Posterior vena cava (tissue), 2 donors: ENCODE data around the gene TMED8. TPM values are rescaled to one million over a fixed set of nuclear protein-coding genes. Genes with fewer than 3 reads are reported as not detected.
"Not testable (repeated sequence)": the region's sequence is repeated elsewhere in the genome, so short reads cannot be mapped to it uniquely, and the experiment has no call there.

Source experiments
- DNase-seq: peaks from one replicate; pipeline ENCODE4 v3.0.0-alpha.2; 2020; ENCODE audit warnings: low spot score
- intact Hi-C, 2 donors: fragments of 100-400 bp; cut with DNase I; formaldehyde crosslinking; loops; one replicate each; pipeline versions ENCODE4 v1.14.1 to v1.14.2; 2022 to 2023
- total RNA-seq, 2 donors: library from RNA; stranded (reverse); fragmentation: NEBNext Ultra II Directional; extraction: Animal tissue kit (Norgen Biotek cat#: 25700); gene quantifications; one replicate each; pipeline ENCODE4 v1.2.1, GENCODE V29; 2021
- donor health status: DM: yes; HTN: yes; CAD: no.
- donor health status: DM: yes; HTN: yes; CAD: no.

TMED8 gene
- total RNA-seq, 2 donors from 2014 or later = 11.2 to 13.3 TPM

DNA sequence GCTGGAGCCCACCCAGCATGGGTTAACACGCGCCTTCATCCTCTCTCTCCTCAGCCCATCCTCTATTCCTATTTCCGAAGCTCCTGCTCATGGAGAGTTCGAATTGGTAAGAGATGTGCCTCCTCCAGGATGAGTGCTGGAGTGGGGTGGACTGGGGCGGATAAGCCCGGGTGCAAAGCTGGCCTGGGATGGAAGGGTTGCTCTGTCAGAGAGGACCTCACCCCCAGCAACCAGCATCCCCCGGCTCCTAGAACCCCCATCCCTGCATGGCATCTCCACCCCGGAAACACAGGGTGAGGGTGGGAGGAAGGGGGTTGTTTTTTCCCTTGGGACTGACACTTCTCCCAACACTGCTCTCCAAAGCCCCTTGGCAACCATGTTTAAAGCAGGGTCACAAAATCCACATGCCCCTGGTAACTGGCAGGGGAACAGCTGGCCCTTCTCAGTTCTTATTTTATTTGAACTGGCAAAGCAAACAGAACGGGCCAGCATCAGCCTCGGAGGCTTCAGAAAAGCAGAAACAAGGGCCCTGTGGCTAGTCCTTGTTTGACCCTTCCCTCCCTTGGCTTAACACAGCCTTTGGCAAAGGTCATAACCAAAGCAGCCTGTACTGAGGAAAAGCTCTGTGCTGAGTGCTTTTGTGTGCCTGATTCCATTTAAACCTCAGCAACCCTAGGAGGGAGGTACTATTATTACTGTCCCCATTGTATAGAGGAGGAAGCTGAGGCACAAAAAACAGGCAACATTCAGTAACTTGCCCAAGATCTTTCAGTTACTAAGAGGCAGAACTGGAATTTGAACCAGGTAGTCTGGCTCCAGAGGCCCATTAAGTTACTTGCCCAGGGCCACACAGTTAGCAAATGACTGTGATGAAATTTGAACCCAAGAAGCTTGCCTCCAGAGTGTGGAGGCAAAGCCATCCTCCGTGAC is 51.8 kb downstream of the TMED8 start:
- DNase-seq = no peak
- intact Hi-C loops = no loop called here

DNA sequence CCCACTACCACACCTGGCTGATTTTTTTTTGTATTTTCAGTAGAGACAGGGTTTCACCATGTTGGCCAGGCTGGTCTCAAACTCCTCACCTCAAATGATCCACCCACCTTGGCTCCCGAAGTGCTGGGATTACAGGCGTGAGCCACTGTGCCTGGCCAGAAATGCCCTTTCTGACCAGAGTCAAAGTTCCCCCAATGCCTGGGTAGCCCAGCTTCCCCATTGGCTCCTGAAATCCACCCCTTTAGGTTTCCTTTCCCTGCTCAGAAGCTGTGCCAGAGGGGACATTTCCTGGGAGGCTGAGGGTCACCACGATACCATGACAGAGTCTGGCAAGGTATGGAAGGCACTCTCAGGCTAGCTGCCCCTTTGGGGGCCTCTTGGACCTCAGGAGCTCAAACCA is 52.6 kb downstream of the TMED8 start:
- no peak for DNase-seq
- intact Hi-C loops = no loop called here

DNA sequence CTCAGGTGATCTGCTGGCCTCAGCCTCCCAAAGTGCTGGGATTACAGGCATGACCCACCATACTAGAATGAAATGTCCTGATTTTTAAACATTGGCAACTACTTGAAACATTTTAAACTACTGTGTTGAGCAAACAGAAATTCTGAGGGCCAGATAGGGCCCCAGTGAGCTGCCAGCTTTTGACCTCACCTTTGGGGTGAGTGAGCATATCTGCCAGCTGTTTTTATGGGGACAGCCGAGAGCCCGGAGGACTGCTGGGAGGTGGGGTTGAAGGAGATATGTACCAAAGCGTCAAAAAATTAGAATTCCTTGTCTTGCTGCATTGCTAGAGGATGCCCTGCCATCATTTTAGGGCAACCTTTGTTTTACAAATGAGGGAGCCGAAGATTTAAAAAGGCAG is 53.3 kb downstream of the TMED8 start:
- DNase-seq = no peak
- intact Hi-C loops = no loop called here

DNA sequence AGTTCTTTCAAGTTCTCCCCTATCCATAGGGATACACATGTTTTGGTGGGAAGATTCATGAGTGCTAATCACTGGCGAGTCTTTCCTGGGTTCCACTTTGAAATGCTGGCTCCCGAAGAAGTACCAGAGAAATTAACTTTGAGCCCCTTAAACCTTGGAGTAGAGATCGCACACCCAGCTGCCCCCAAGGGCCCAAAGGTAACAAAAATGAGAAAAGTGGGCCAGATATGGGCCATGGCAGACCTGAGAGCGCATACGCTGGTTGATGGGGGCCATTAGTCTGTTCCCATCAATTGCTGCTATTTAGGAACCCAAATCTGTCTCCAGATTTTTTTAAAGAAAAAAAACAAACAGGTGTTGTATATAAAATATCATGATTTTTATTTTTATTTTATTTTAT is 53.9 kb downstream of the TMED8 start:
- intact Hi-C loops = no loop called here
- no peak for DNase-seq

DNA sequence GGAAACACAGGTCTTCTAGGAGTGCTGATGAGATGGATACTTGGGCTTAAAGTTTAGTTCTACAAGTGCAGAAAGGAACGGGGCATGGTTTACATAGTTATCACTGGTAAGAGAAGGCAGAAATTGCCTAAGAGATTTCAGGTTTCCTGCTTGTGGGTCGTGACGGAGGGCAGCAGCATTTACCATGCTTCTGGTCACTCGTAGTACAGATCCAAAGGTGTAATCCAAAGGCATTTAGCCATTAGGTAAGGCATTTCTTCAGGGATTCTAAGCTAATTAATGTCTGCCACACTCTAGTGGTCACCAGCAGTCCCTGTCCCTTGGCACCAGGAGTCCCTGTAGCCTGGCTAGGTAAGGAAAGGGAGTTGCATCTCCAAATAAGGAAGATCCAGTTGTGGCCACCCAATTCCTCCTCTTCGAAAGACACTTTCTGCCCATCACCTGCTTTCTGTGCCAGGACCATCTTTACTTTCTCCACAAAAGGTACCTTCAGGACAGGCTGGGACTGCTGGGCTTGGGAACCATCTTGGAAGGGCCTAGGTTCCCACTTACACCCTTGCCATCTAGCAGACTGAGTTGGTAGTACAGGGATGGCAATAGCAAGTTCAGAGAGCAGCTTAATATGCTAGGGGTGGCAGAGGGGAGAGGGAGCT is 54.5 kb downstream of the TMED8 start:
- intact Hi-C loops = no loop called here
- no peak for DNase-seq

DNA sequence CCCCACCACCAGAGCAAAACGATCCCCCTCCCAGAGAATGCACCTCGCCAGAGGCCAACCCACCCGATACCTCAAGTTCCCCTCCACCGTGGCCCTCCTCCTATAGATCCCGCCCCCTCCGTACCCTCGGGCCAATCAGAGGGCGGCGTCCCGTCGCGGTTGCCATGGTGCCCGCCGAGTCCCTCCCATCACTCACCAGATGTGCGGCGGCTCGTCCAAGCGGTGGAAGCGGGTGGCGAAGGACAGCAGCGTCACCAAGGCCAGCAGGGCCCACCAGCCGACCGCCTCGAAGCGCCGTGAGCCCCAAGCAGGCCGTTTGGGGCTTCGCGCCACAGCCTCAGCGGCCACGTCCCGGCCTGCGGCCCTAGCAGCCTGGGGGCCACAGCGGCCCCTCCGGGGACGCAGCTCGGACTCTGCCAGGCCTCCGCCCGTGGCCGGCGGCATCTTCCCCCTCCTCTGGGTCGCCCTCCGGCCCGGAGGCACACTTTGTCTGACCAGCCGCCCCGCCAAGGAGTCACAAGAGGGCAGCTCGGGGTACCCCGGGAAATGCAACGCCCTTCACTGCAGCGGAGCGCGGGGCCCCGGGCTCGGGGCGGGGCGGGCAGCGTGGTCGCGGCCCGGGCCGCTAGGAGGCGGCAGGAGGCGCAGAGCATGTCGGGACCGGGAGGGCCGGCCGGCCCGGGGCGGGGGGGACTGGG is 56.5 kb downstream of the TMED8 start, which contains the start of gene POMT2:
Gene POMT2 (minus strand): TSS at position 646 of the 698 bp plus-strand sequence. CDS start 202 bp downstream, at position 444.
- peak; percentile 98 for DNase-seq
- intact Hi-C loops = no loop called here

DNA sequence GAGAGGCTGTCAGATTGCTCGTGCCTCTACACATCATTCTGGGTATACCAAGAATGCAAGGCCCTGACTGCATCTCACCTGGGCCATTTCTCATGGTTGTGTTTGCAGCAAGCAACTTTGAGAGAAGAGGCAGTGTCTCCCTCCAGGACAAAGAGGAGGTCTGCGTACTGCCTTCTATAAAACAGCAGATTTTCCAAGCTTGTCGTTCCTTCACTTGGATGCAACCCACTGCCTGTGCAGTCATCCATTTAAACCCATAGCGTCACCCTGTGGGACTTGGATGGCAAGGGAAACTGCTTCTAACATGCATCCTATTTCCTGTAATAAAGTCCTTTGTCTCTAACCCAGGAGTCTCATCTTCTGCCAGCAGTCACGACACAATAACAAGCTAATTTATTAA is 57.5 kb downstream of the TMED8 start:
- no peak for DNase-seq
- intact Hi-C loops = loop anchor here (5.0 to 10.0 kb wide), 3 partner anchors 165 to 445 kb away; no protein-coding TSS in a partner anchor

DNA sequence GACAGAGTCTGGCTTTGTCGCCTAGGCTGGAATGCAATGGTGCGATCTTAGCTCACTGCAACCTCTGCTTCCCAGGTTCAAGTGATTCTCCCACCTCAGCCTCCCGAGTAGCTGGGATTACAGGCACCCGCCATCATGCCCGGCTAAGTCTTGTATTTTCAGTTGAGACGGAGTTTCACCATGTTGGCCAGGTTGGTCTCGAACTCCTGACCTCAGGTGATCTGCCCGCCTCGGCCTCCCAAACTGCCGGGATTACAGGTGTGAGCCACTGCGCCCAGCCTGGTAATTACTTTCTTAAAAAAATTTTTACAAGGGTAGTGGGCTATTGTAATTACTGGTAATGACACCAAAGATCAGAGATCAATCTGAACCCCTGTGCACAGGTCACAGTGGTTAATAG is 58.1 kb downstream of the TMED8 start:
- not testable (repeated sequence) for DNase-seq
- intact Hi-C loops = loop anchor here (5.0 to 10.0 kb wide), 3 partner anchors 164 to 444 kb away; no protein-coding TSS in a partner anchor

DNA sequence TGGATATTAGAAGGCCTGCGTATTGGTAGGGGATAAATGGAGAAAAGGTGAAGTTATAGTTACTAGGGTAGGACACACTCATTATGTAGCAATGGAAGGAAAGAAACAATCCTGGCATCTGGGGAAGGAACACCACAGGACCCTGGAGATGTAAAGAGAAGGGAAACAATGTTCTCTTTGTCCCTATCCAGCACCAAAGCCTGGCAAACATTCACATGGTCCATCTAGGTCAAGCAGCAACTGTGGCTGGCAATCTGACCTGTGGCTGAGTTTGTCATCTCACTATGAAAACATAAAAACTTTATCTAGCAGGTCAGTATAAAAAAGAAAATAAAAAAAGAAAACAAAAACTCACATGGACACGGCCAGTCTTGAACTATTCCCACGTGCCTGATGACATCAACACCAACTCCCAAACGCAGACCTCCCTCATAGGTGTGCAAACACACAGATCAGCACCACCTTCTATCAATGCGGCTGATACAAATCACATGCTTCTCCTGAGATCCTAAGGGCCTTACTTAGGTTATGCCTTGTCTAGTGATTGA is 58.8 kb downstream of the TMED8 start:
- intact Hi-C loops = loop anchor here (5.0 to 10.0 kb wide), 3 partner anchors 163 to 443 kb away; no protein-coding TSS in a partner anchor
- DNase-seq = no peak

DNA sequence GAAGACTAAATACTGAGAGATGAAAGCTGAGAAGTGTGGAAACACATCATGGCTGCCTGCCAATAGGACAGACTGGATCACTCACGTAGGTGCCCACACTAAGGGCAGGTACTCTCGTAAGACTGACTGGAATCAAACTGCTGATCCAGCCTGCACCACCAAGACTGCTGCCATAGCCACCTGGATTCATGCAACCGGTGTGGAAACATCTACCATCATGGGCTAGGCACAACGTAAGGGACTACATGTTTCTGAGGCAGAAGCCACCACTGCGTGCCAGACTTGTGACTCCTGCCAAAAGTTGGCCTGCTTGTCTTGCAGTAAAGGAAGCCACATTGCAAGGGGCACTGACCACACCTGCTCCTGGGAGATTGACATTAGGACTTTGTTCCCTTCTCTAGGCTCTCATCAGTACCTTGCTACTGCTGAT is 60.0 kb downstream of the TMED8 start:
- intact Hi-C loops = loop anchor here (2.0 to 10.0 kb wide), 4 partner anchors 14 to 442 kb away; no protein-coding TSS in a partner anchor
- DNase-seq = no peak

DNA sequence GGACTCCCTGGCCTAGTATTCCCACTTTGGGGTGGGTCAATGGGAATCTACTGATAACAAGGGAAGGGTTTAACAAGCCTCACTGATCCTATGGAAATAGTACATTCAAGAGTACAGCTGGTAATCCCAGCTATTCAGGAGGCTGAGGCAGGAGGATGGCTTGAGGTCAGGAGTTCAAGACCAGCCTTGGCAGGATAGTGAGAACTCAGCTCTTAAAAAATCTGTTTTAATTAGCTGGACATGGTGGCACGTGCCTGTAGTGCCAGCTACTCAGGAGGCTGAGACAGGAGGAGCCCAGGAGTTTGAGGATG is 60.7 kb downstream of the TMED8 start:
- DNase-seq = no peak
- intact Hi-C loops = loop anchor here (2.0 to 10.0 kb wide), 4 partner anchors 13 to 441 kb away; no protein-coding TSS in a partner anchor

DNA sequence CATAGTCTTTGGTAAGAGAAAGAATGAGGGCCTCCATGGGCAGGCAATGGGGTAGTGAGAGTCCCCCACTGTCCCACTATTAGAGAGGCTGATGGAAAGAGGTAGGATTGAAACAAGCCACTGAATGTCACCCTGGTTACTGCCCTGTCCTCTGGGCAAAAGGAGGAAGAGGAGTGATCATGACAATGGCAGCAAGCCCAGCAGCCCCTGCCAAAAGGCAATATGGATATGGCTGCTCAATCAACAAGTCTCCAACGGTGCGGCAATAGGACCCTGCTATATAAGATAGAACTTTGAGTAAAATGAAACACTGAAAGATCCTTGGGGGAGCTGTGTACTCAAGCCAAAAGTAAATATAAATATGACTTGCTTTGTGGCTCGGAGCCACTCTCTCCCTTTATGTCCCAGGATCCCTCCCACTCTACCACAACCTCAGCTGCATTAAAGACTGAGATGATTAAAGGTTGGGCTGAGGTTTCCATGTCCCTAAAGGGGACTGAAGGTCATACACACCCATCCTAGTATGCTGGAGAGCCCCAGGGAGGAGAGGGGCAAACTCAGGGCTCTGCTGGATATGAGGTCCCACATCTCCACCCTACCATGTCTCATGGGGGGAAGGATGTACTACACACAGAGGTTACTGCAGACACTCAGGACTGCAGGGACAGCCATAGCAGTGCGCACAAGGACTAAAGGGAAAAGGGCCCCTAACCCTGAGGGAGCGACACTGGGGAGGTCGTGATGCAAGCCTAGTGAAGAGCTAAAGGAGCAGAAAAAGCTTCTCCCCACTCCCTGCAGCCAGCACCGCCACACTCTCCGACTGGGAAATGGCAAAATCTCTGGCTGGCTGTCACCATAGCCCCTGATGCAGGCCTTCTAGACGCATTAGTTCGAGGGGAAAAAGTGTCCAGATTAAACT is 62.1 kb downstream of the TMED8 start:
- DNase-seq = no peak
- intact Hi-C loops = loop anchor here (5.0 to 10.0 kb wide), 3 partner anchors 160 to 440 kb away; no protein-coding TSS in a partner anchor

DNA sequence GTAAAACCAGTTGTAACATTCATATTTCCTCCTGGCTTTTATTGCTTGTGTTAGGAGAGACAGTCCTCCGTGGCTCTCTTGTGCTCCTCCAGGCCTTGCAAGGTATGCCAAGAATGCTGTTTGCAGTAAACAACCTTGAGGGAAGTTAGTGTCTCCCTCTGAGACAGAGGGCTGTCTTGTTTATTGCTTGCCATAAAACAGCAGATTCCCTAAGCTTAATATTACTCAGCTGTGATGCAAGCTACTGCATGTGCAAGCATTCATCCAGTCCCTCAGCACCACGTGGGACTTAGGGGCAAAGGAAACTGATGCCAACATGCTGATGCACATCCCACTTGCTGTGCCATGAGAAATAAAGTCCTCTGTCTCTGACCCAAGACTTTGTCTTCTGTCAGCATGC is 62.9 kb downstream of the TMED8 start:
- intact Hi-C loops = loop anchor here (10.0 kb wide), 2 partner anchors 159 to 439 kb away; no protein-coding TSS in a partner anchor
- DNase-seq = no peak

DNA sequence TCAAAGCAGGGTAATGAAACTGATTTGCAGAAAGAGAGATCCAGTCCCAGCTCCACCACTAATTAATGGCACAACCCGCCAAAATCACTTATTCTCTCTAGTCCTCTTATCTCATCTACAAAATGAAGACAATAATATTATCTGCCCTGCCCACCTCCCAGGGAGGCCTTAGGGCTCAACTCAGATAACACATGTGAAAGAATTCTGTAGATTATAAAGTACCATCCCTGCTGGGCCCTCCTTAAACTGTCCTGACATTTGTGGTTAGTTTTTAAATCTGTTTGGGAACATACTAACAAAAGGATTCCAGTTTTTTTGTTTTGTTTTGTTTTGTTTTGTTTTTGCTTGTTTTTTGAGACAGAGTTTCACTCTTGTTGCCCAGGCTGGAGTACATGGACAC is 63.5 kb downstream of the TMED8 start:
- DNase-seq = no peak

DNA sequence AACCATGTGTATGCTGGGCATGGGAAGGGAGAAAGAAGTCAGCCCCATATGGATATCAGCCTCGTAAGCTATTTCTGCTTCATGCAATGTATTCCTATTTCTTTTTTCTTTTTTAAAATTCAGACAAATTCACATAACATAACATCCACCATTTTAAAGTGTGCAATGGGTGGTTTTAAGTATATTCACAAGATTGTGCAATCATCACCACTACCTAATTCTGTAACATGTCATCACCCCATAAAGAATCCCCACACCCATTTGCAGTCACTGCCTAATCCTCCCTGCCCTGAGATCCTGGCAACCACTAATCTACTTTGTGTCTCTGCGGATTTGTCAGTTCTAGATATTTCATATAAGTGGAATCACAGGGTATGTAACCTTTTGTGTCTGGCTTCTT is 65.7 kb downstream of the TMED8 start:
- DNase-seq = no peak
- intact Hi-C loops = loop anchor here (10.0 kb wide), 2 partner anchors 156 to 436 kb away; no protein-coding TSS in a partner anchor

More for the DNA sequence above, 63.5 kb downstream of the TMED8 start:
- intact Hi-C loops = loop anchor here (10.0 kb wide), 2 partner anchors 159 to 439 kb away; no protein-coding TSS in a partner anchor

DNA sequence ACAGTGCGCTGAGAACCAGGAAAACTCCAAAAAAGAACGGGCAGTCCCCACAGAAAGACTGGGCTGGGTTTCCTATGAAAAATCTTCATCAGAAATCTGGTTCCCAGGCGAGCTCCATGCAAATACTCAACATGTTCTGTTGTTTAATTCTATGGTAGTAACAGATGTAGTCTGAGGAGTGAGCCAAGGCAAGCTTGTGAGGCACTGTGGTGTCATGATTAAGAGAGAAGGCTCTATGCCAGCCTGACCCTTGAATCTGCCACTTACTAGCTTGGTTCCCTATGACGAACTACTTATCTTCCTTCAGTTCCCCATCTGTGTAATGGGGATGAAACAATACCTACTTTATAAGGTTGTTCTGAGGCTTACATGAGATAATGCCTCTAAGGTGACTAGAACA is 66.9 kb downstream of the TMED8 start:
- intact Hi-C loops = loop anchor here (10.0 kb wide), 2 partner anchors 155 to 435 kb away; no protein-coding TSS in a partner anchor
- no peak for DNase-seq

DNA sequence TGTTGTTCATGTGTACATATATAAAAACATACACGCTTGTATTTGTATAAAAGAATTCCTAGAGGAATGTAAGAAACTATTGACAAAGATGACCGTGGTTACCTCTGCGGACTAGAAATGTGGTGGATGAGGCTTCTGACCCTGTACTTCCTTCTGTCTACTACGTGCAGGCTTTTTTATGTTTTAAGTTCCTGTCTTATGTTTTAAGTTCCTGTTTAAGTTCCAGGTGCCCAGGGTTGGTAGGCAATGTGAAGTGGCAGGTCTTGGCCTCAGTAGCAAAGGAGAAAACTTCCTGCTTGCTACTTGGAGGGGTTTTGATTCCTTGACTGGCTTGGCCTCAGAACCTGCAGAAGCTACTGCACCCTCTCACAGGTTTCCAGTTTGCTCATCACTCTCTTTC is 67.8 kb downstream of the TMED8 start:
- intact Hi-C loops = no loop called here

More for the DNA sequence above, 67.8 kb downstream of the TMED8 start:
- DNase-seq = no peak
